Caco-2 (cell line): Measurements from ENCODE around the gene SARNP. TPM values are rescaled to one million over a fixed set of nuclear protein-coding genes. Genes with fewer than 3 reads are reported as not detected.

Experiments
- BruUV-seq: library from RNA; stranded (reverse); fragments of 400-500 nt; replicated peaks from 2 replicates; lab custom pipeline; 2021; lab: Mats Ljungman, UMichigan
- CTCF ChIA-PET: fragments of 300-600 bp; sonication (Branson Sonifier 250); formaldehyde crosslinking; loops from one replicate; lab custom pipeline; 2022; ENCODE audit warnings: antibody characterized with exemption; lab: Charles Lee
- POLR2A ChIA-PET: fragments of 300-600 bp; sonication (Branson Sonifier 250); formaldehyde crosslinking; loops from one replicate; lab custom pipeline; 2022; ENCODE audit warnings: antibody characterized with exemption; lab: Charles Lee
- DNase-seq, 2 experiments: peaks; one replicate each; pipeline versions ENCODE4 v3.0.0 to v3.0.0-alpha.2; 2020 to 2022
- H3K27me3 ChIP-seq: replicated peaks from 2 replicates; pipeline ENCODE4 v1.6.0; 2011; ENCODE audit warnings: low read length; ENCODE audit not compliant: control insufficient read depth, insufficient read depth
- H3K36me3 ChIP-seq: 2 replicates; pipeline ENCODE4 v1.5.1; 2011; ENCODE audit warnings: low read length; ENCODE audit not compliant: control insufficient read depth, insufficient read depth
- H3K4me1 ChIP-seq: fragments of 250-450 bp; sonication (Bioruptor Pico); 2 replicates; pipeline ENCODE4 v1.5.1; 2020; ENCODE audit warnings: mild to moderate bottlenecking
- H3K4me3 ChIP-seq: 2 replicates; pipeline ENCODE4 v1.5.1; 2011; ENCODE audit warnings: low read depth, mild to moderate bottlenecking, control low read depth, low read length
- H3K9me3 ChIP-seq: fragments of 250-450 bp; sonication (Bioruptor Pico); 2 replicates; pipeline ENCODE4 v1.5.1; 2020; ENCODE audit warnings: mild to moderate bottlenecking, moderate library complexity
- H3K27ac Mint-ChIP-seq: one replicate; pipeline ENCODE4 v1.8.0; 2022; ENCODE audit warnings: mixed read lengths; ENCODE audit not compliant: unreplicated experiment
- H3K27me3 Mint-ChIP-seq: one replicate; pipeline ENCODE4 v1.8.0; 2022; ENCODE audit warnings: mixed read lengths; ENCODE audit not compliant: insufficient read depth, unreplicated experiment
- H3K36me3 Mint-ChIP-seq: one replicate; pipeline ENCODE4 v1.8.0; 2022; ENCODE audit warnings: mild to moderate bottlenecking, mixed read lengths; ENCODE audit not compliant: insufficient read depth, unreplicated experiment
- H3K4me1 Mint-ChIP-seq: one replicate; pipeline ENCODE4 v1.8.0; 2022; ENCODE audit warnings: low read depth, mixed read lengths; ENCODE audit not compliant: unreplicated experiment
- H3K4me3 Mint-ChIP-seq: one replicate; pipeline ENCODE4 v1.8.0; 2022; ENCODE audit warnings: mild to moderate bottlenecking, moderate library complexity, mixed read lengths; ENCODE audit not compliant: unreplicated experiment
- H3K9me3 Mint-ChIP-seq: one replicate; pipeline ENCODE4 v1.8.0; 2022; ENCODE audit warnings: mixed read lengths; ENCODE audit not compliant: unreplicated experiment
- intact Hi-C: fragments of 100-400 bp; cut with micrococcal nuclease; formaldehyde crosslinking; loops from one replicate; pipeline ENCODE4 v1.10.0; 2022; ENCODE audit not compliant: unreplicated experiment
- total RNA-seq: library from RNA; stranded (reverse); gene quantifications from 2 replicates; pipeline ENCODE4 v1.2.3, GENCODE V29; 2022
- TF ChIP-seq, protein P1 (sequence below), 2 experiments: fragments of 200-600 bp in 1 of 2; IDR thresholded peaks; 1 replicate in 1 of 2; 2 replicates in 1 of 2; pipeline versions ENCODE4 v1.5.1 to v1.8.0; 2011 to 2022; ENCODE audit warnings: antibody characterized with exemption in 1 of 2, control low read depth in 1 of 2, inconsistent platforms in 1 of 2, low read depth in 1 of 2, low read length in 1 of 2, mild to moderate bottlenecking in 1 of 2, moderate library complexity in 1 of 2; ENCODE audit not compliant: insufficient read depth in 1 of 2, severe bottlenecking in 1 of 2, unreplicated experiment in 1 of 2

Gene SARNP
- total RNA-seq, 1 experiment from 2014 or later: 77.6 TPM

DNA sequence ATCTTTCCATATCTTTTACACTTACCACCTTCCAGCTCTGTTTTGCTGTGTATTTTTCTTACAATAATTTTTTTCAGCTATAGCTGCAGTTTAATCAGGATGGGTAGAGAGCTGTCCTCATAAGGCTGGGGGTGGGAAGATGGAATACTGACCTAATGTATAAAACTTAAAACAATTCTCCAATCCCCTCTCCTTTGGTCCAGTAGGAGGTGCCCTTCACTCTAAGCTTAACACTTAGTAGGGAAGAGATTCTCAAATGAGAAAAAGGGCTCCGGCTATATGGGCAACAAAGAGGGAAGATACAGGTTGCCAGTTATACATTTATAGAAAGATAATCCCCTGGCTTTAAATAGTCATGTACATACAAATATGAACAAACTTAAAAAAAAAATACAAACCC, 3.2 kb upstream of the SARNP start:
- Histone ChIP-seq H3K4me1 (peaks cover 13% of the 10 kb centered on the region), H3K36me3 (peaks cover 2% of the 10 kb centered on the region), H3K27me3 (no peaks in the 10 kb centered on the region), H3K4me3 (no peak overlapping the region), H3K9me3 (no peaks in the 10 kb centered on the region)
- H3K27ac Mint-ChIP-seq: no peak overlapping the region
- ChIA-PET CTCF (interaction anchor here (1.2 to 1.6 kb wide), 3 partner anchors 9 to 153 kb away, joined by 3 to 8 read pairs (median 4); partner anchors contain the start of genes DNAJC14 and RAB5B), POLR2A (interaction anchor here (0.6 kb wide), 1 partner anchor 218 kb away, joined by 3 read pairs; no protein-coding TSS in a partner anchor)
- peaks cover 17% of the 10 kb centered on the region for H3K4me1 Mint-ChIP-seq
- intact Hi-C loops: loop anchor here (5.0 kb wide), 1 partner anchor 222 kb away; the partner anchor contains the start of gene RPS26
- H3K9me3 Mint-ChIP-seq: no peaks in the 10 kb centered on the region
- no peak overlapping the region for H3K4me3 Mint-ChIP-seq
- BruUV-seq: no TSS peak
- DNase-seq: no peak
- TF ChIP-seq, protein P1, sequence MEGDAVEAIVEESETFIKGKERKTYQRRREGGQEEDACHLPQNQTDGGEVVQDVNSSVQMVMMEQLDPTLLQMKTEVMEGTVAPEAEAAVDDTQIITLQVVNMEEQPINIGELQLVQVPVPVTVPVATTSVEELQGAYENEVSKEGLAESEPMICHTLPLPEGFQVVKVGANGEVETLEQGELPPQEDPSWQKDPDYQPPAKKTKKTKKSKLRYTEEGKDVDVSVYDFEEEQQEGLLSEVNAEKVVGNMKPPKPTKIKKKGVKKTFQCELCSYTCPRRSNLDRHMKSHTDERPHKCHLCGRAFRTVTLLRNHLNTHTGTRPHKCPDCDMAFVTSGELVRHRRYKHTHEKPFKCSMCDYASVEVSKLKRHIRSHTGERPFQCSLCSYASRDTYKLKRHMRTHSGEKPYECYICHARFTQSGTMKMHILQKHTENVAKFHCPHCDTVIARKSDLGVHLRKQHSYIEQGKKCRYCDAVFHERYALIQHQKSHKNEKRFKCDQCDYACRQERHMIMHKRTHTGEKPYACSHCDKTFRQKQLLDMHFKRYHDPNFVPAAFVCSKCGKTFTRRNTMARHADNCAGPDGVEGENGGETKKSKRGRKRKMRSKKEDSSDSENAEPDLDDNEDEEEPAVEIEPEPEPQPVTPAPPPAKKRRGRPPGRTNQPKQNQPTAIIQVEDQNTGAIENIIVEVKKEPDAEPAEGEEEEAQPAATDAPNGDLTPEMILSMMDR (IDR thresholded peaks at IDR 0.05; ENCODE audit: insufficient read depth in 1 of 2, low read depth in 1 of 2, low read length in 1 of 2, severe bottlenecking in 1 of 2, unreplicated experiment in 1 of 2): peak in 1 of 2 experiments; percentile 23
- no peaks in the 10 kb centered on the region for H3K27me3 Mint-ChIP-seq
- peaks cover 44% of the 10 kb centered on the region for H3K36me3 Mint-ChIP-seq

DNA sequence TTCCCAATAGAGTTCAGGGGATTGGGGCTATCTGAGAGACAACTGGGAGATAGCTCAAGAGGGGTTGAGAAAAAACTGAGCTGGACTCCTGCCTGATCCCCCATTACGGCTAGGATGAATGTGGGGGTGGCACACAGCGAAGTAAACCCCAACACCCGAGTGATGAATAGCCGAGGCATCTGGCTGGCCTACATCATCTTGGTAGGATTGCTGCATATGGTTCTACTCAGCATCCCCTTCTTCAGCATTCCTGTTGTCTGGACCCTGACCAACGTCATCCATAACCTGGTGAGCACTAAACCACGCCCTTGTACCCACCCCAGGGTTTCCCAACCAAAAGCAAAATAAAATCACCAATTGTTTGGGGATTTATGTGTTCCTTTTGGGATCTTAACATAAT, 1.4 kb upstream of the SARNP start:
- no peak for DNase-seq
- POLR2A ChIA-PET: no interaction called here
- Mint-ChIP-seq H3K4me3 (no peak overlapping the region), H3K27ac (no peak overlapping the region), H3K4me1 (peaks cover 22% of the 10 kb centered on the region), H3K9me3 (no peaks in the 10 kb centered on the region), H3K36me3 (peaks cover 55% of the 10 kb centered on the region), H3K27me3 (no peaks in the 10 kb centered on the region)
- peaks cover 10% of the 10 kb centered on the region for H3K4me1 ChIP-seq
- TF ChIP-seq, protein P1 (IDR thresholded peaks at IDR 0.05; ENCODE audit: insufficient read depth in 1 of 2, low read depth in 1 of 2, low read length in 1 of 2, severe bottlenecking in 1 of 2, unreplicated experiment in 1 of 2): no peak
- no peaks in the 10 kb centered on the region for H3K9me3 ChIP-seq
- CTCF ChIA-PET: interaction anchor here (0.7 to 1.9 kb wide), 2 partner anchors 113 to 121 kb away, joined by 3 to 7 read pairs; no protein-coding TSS in a partner anchor
- H3K36me3 ChIP-seq: peaks cover 2% of the 10 kb centered on the region
- no peaks in the 10 kb centered on the region for H3K27me3 ChIP-seq
- BruUV-seq: no TSS peak
- H3K4me3 ChIP-seq: peak overlapping the region; percentile 67
- intact Hi-C loops: no loop called here

DNA sequence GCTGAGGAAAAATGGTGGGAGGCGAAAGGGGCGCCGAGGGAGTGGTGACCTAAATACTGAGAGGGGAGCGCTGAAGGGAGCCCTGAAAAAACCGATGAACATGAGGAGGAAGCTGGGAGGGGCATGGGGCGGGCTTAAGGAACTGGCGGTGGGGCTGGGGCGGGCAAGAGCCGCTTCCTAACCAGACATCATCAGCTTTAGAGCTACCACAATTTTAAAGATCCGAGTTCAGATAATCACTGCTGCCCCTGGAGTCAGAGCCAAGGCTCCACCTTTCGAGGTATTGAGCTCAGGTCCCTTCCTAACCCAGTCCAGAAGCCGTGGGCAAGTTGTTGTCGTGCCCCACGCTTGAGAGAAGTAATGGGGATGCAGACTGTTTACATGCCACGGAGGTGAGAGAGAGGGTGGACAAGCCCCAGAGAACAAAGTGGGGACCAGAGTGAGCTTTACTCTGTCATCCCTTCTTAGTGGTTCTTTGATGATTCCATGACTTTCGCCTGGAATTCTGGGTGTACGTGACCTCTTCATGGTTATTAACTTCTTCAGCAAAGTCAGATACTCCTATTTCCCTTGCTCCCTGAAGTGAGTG, 710 bp upstream of the SARNP start:
- POLR2A ChIA-PET: interaction anchor here (0.7 to 1.6 kb wide), 15 partner anchors 9 to 192 kb away, joined by 3 to 65 read pairs (median 6); partner anchors contain the start of genes CD63, DNAJC14, PYM1 and RAB5B
- Mint-ChIP-seq H3K27ac (no peak overlapping the region), H3K9me3 (no peaks in the 10 kb centered on the region), H3K4me3 (no peak overlapping the region), H3K27me3 (no peaks in the 10 kb centered on the region), H3K36me3 (peaks cover 56% of the 10 kb centered on the region), H3K4me1 (peaks cover 23% of the 10 kb centered on the region)
- no peak for DNase-seq
- Histone ChIP-seq H3K4me3 (peak overlapping the region; percentile 67), H3K36me3 (peaks cover 2% of the 10 kb centered on the region), H3K27me3 (no peaks in the 10 kb centered on the region), H3K4me1 (peaks cover 7% of the 10 kb centered on the region), H3K9me3 (no peaks in the 10 kb centered on the region)
- CTCF ChIA-PET: interaction anchor here (0.6 to 1.9 kb wide), 18 partner anchors 8 to 286 kb away, joined by 3 to 28 read pairs (median 4); partner anchors contain the start of genes DNAJC14, PA2G4, PYM1 and RAB5B
- TF ChIP-seq, protein P1 (IDR thresholded peaks at IDR 0.05; ENCODE audit: insufficient read depth in 1 of 2, low read depth in 1 of 2, low read length in 1 of 2, severe bottlenecking in 1 of 2, unreplicated experiment in 1 of 2): no peak
- BruUV-seq: TSS peak; percentile 60
- intact Hi-C loops: no loop called here
